ENCODE measurements around the gene RAPGEF5. TPM values are rescaled to one million over a fixed set of nuclear protein-coding genes. Genes with fewer than 3 reads are reported as not detected.

The RAPGEF5 gene
- polyA plus RNA-seq, 1 donor (not counting 4 experiments of a cell fraction or from before 2014, with no cell fraction given), result 2.1 TPM

GRCh38 chr7:22252016-22252415 lies 104.9 kb downstream of the RAPGEF5 start:
- no peak overlapping the region for H3K9ac ChIP-seq (ENCODE audit: control insufficient read depth, extremely low read depth, insufficient read depth, low read length)
- FAIRE-seq, result no peak

GRCh38 chr7:22251281-22251680 lies 105.7 kb downstream of the RAPGEF5 start:
- Histone ChIP-seq H2AFZ (ENCODE audit: control insufficient read depth, low read length) (no peak overlapping the region), H4K20me1 (ENCODE audit: control insufficient read depth, extremely low read depth, insufficient read depth, low read length) (no peaks in the 10 kb centered on the region), H3K4me3 (ENCODE audit: control insufficient read depth in 2 of 3, extremely low read depth in 1 of 3, insufficient read depth in 2 of 3, low read depth in 1 of 3, low read length in 3 of 3) (no peak overlapping the region), H3K4me2 (ENCODE audit: control insufficient read depth, extremely low read depth, insufficient read depth, low read depth, low read length) (no peak overlapping the region), H3K27ac (ENCODE audit: control insufficient read depth, insufficient read depth, low read length) (no peak overlapping the region), H3K36me3 (ENCODE audit: control insufficient read depth in 2 of 2, extremely low read depth in 1 of 2, insufficient read depth in 2 of 2, low read length in 2 of 2) (no peaks in the 10 kb centered on the region), H3K79me2 (ENCODE audit: control insufficient read depth, insufficient read depth, low read length) (no peaks in the 10 kb centered on the region), H3K9me3 (ENCODE audit: control insufficient read depth, low read depth, low read length) (no peaks in the 10 kb centered on the region), H3K27me3 (ENCODE audit: control insufficient read depth, extremely low read depth, insufficient read depth, low read length) (no peaks in the 10 kb centered on the region), H3K4me1 (ENCODE audit: control insufficient read depth, extremely low read depth, insufficient read depth, low read length) (no peaks in the 10 kb centered on the region), H3K9ac (ENCODE audit: control insufficient read depth, extremely low read depth, insufficient read depth, low read length) (no peak overlapping the region), H3K9me1 (ENCODE audit: control insufficient read depth, extremely low read depth, insufficient read depth, low read length) (no peaks in the 10 kb centered on the region)
- DNase-seq (ENCODE audit: low read depth, low spot score) (no peak), FAIRE-seq (no peak)
- TF ChIP-seq EZH2 (IDR thresholded peaks at IDR 0.05; ENCODE audit: low read length), result no peak
- TF ChIP-seq, protein P1, sequence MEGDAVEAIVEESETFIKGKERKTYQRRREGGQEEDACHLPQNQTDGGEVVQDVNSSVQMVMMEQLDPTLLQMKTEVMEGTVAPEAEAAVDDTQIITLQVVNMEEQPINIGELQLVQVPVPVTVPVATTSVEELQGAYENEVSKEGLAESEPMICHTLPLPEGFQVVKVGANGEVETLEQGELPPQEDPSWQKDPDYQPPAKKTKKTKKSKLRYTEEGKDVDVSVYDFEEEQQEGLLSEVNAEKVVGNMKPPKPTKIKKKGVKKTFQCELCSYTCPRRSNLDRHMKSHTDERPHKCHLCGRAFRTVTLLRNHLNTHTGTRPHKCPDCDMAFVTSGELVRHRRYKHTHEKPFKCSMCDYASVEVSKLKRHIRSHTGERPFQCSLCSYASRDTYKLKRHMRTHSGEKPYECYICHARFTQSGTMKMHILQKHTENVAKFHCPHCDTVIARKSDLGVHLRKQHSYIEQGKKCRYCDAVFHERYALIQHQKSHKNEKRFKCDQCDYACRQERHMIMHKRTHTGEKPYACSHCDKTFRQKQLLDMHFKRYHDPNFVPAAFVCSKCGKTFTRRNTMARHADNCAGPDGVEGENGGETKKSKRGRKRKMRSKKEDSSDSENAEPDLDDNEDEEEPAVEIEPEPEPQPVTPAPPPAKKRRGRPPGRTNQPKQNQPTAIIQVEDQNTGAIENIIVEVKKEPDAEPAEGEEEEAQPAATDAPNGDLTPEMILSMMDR (optimal IDR thresholded peaks at IDR 0.05 in 1 of 3, IDR thresholded peaks at IDR 0.05 in 1 of 3, conservative IDR thresholded peaks at IDR 0.05 in 1 of 3; ENCODE audit: extremely low read depth in 1 of 3, insufficient read depth in 2 of 3, low read length in 3 of 3), result no peak
- dilution Hi-C loops (cut with MboI; ENCODE audit: extremely low pct_ligation_motif_present, low sequenced_read_pairs), result no loop called here

More at GRCh38 chr7:22252016-22252415, 104.9 kb downstream of the RAPGEF5 start:
- H3K27me3 ChIP-seq (ENCODE audit: control insufficient read depth, extremely low read depth, insufficient read depth, low read length), result no peaks in the 10 kb centered on the region
- no peak for TF ChIP-seq EZH2 (IDR thresholded peaks at IDR 0.05; ENCODE audit: low read length)
- TF ChIP-seq, protein P1 (optimal IDR thresholded peaks at IDR 0.05 in 1 of 3, IDR thresholded peaks at IDR 0.05 in 1 of 3, conservative IDR thresholded peaks at IDR 0.05 in 1 of 3; ENCODE audit: extremely low read depth in 1 of 3, insufficient read depth in 2 of 3, low read length in 3 of 3), result no peak
- no peak overlapping the region for H3K4me2 ChIP-seq (ENCODE audit: control insufficient read depth, extremely low read depth, insufficient read depth, low read depth, low read length)
- no peaks in the 10 kb centered on the region for H3K36me3 ChIP-seq (ENCODE audit: control insufficient read depth in 2 of 2, extremely low read depth in 1 of 2, insufficient read depth in 2 of 2, low read length in 2 of 2)
- dilution Hi-C loops (cut with MboI; ENCODE audit: extremely low pct_ligation_motif_present, low sequenced_read_pairs), result no loop called here
- H3K27ac ChIP-seq (ENCODE audit: control insufficient read depth, insufficient read depth, low read length), result no peak overlapping the region
- no peak for DNase-seq (ENCODE audit: low read depth, low spot score)
- no peaks in the 10 kb centered on the region for H3K79me2 ChIP-seq (ENCODE audit: control insufficient read depth, insufficient read depth, low read length)
- H3K4me1 ChIP-seq (ENCODE audit: control insufficient read depth, extremely low read depth, insufficient read depth, low read length), result no peaks in the 10 kb centered on the region
- no peaks in the 10 kb centered on the region for H4K20me1 ChIP-seq (ENCODE audit: control insufficient read depth, extremely low read depth, insufficient read depth, low read length)
- H3K9me1 ChIP-seq (ENCODE audit: control insufficient read depth, extremely low read depth, insufficient read depth, low read length), result no peaks in the 10 kb centered on the region
- no peaks in the 10 kb centered on the region for H3K9me3 ChIP-seq (ENCODE audit: control insufficient read depth, low read depth, low read length)
- H2AFZ ChIP-seq (ENCODE audit: control insufficient read depth, low read length), result no peak overlapping the region
- H3K4me3 ChIP-seq (ENCODE audit: control insufficient read depth in 2 of 3, extremely low read depth in 1 of 3, insufficient read depth in 2 of 3, low read depth in 1 of 3, low read length in 3 of 3), result no peak overlapping the region

Data from keratinocyte (primary cell).